Ovary (tissue), 9 donors: ENCODE data around the gene EXOSC10. TPM values are rescaled to one million over a fixed set of nuclear protein-coding genes. Genes with fewer than 3 reads are reported as not detected.
"Not testable (repeated sequence)": the region's sequence is repeated elsewhere in the genome, so short reads cannot be mapped to it uniquely, and the experiment has no call there.

Experiments used
- DNase-seq, 5 donors: peaks; one replicate each; pipeline ENCODE4 v3.0.0-alpha.2; 2019 to 2020
- H3K27ac ChIP-seq, 2 donors: fragments of 200-600 bp; one replicate each; pipeline versions ENCODE4 v1.5.1 to v1.8.0; 2019 to 2022
- H3K27me3 ChIP-seq: fragments of 200-600 bp; one replicate; pipeline ENCODE4 v1.8.0; 2022
- H3K36me3 ChIP-seq: fragments of 200-600 bp; sonication (generic); one replicate; pipeline ENCODE4 v1.5.1; 2019
- H3K4me1 ChIP-seq: one replicate; pipeline ENCODE4 v1.8.1; 2013; ENCODE audit warnings: mild to moderate bottlenecking, moderate library complexity; ENCODE audit not compliant: insufficient read depth
- H3K4me3 ChIP-seq: fragments of 200-600 bp; sonication (generic); one replicate; pipeline ENCODE4 v1.5.1; 2017
- H3K9me3 ChIP-seq, 2 donors: fragments of 200-600 bp in 1 of 2; sonication (generic) in 1 of 2; one replicate each; pipeline versions ENCODE4 v1.5.1 to v1.8.1; 2013 to 2019; ENCODE audit warnings: mild to moderate bottlenecking in 1 of 2, moderate library complexity in 1 of 2
- EP300 ChIP-seq: sonication (generic); formaldehyde crosslinking; IDR thresholded peaks from one replicate; pipeline ENCODE4 v1.6.1; 2017; ENCODE audit warnings: antibody characterized with exemption
- POLR2A ChIP-seq: fragments of 450-650 bp; IDR thresholded peaks from one replicate; pipeline ENCODE4 v1.6.1; 2017; ENCODE audit warnings: antibody characterized with exemption, mild to moderate bottlenecking, moderate library complexity
- WGBS, 3 donors: extraction: QIAGEN DNeasy Blood & Tissue Kit in 1 of 3; methylation state at CpG; one replicate each; pipeline versions ENCODE4 v1.1.5 to v1.1.7; 2013 to 2017; 5-methylcytosine and 5-hydroxymethylcytosine counted together
- intact Hi-C, 4 donors: fragments of 100-400 bp; cut with DNase I; formaldehyde crosslinking; loops; one replicate each; pipeline versions ENCODE4 v1.11.0 to v1.15.1; 2022 to 2023
- polyA plus RNA-seq, 2 donors: library from polyadenylated mRNA; stranded (reverse); fragments of 200-250 nt in 1 of 2; fragments of 350-450 nt in 1 of 2; fragmentation: Illumina TruSeq in 1 of 2; extraction: RNeasy Lipid Tissue Mini Kit (QIAGEN cat#74804) in 1 of 2; gene quantifications; one replicate each; pipeline ENCODE4 v1.2.3, GENCODE V29; 2013 to 2014
- total RNA-seq, 7 donors: library from RNA; depleted of rRNA in 2 of 7; stranded (reverse); fragments of >200 nt in 2 of 7; fragmentation: NEBNext Ultra II Directional in 3 of 7; extraction: Animal tissue kit (Norgen Biotek cat#: 25700) in 3 of 7; gene quantifications; one replicate each; pipeline versions ENCODE4 v1.1.0 to v1.2.4, GENCODE V29; 2016 to 2023
- TF ChIP-seq, protein P1 (sequence below), 3 donors: fragments of 450-650 bp in 2 of 3; fragments of 200-600 bp in 1 of 3; IDR thresholded peaks; one replicate each; pipeline versions ENCODE4 v1.5.1 to v1.8.0; 2016 to 2022; ENCODE audit warnings: antibody characterized with exemption in 3 of 3, mild to moderate bottlenecking in 1 of 3
- donor health status: DM: no; HTN: no; CAD: no; lungs with moderate emphysema.
- donor health status: DM: no; HTN: no; CAD: no.
- donor health status: Bipolar disorder and iron deficiency.
- donor health status: DM: yes; HTN: yes; CAD: no.
- donor health status: DM: no; HTN: no; CAD: no.
- donor health status: DM: yes; HTN: yes; CAD: no.

The EXOSC10 gene
- total and polyA plus RNA-seq, 9 donors, result 36.1 to 60.5 (median 48.6) TPM

DNA sequence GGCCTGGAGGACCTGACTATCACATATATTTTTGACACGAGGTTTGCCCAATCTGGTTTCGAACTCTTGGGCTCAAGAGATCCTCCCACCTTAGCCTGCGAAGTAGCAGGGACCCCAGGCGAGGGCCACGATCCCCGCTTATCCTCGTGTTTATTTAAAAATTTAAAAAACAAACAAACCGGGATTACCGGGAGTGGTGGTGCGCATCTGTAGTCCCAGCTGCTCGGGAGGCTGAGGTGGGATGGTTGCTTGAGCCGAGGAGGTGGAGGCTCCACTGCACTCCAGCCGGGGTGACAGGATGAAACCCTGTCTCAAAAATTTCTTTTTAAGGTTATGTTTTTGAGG lies 452 bp upstream of the EXOSC10 start:
- H3K9me3 ChIP-seq, result no peaks in the 10 kb centered on the region
- no peaks in the 10 kb centered on the region for H3K36me3 ChIP-seq
- no peak for DNase-seq
- intact Hi-C loops, result no loop called here
- no peaks in the 10 kb centered on the region for H3K27me3 ChIP-seq
- H3K4me3 ChIP-seq, result peak overlapping the region; percentile 87
- TF ChIP-seq, protein P1, sequence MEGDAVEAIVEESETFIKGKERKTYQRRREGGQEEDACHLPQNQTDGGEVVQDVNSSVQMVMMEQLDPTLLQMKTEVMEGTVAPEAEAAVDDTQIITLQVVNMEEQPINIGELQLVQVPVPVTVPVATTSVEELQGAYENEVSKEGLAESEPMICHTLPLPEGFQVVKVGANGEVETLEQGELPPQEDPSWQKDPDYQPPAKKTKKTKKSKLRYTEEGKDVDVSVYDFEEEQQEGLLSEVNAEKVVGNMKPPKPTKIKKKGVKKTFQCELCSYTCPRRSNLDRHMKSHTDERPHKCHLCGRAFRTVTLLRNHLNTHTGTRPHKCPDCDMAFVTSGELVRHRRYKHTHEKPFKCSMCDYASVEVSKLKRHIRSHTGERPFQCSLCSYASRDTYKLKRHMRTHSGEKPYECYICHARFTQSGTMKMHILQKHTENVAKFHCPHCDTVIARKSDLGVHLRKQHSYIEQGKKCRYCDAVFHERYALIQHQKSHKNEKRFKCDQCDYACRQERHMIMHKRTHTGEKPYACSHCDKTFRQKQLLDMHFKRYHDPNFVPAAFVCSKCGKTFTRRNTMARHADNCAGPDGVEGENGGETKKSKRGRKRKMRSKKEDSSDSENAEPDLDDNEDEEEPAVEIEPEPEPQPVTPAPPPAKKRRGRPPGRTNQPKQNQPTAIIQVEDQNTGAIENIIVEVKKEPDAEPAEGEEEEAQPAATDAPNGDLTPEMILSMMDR (IDR thresholded peaks at IDR 0.05), result no peak
- TF ChIP-seq POLR2A (no peak), EP300 (no peak)
- H3K4me1 ChIP-seq, result peaks cover 4% of the 10 kb centered on the region
- 15 to 51% (median 19%) methylated on average over 13 of the region's 13 CpGs for WGBS, 3 donors
- H3K27ac ChIP-seq, result no peak overlapping the region

DNA sequence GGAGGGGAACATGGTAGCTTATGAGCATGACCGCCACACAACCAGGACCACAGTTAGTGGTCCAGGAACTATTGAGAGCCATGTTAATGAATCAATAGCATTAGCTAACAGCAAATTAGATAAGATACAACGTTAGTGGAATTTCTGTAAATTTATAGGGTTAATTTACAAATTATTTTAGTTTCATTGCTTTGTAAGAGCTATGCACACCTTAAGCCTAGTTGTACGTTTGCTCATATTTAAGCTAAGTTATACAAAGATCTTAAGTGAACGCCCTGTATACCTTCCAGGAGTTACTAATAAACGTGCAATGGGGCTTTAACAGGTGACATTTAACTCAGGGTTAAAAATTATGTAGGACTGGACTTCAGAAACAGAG lies 749 bp downstream of the EXOSC10 start:
- intact Hi-C loops, result loop anchor here in 1 of 4 donors (5.0 kb wide), 1 partner anchor 927 kb away; no protein-coding TSS in a partner anchor
- TF ChIP-seq, protein P1 (IDR thresholded peaks at IDR 0.05), result no peak
- TF ChIP-seq POLR2A (no peak), EP300 (no peak)
- Histone ChIP-seq H3K9me3 (no peaks in the 10 kb centered on the region), H3K27ac (no peak overlapping the region), H3K27me3 (no peaks in the 10 kb centered on the region), H3K4me3 (peak overlapping the region; percentile 87), H3K36me3 (no peaks in the 10 kb centered on the region), H3K4me1 (peaks cover 4% of the 10 kb centered on the region)
- DNase-seq, result no peak
- WGBS, 3 donors, result 11 to 15% (median 14%) methylated on average over 5 of the region's 5 CpGs

DNA sequence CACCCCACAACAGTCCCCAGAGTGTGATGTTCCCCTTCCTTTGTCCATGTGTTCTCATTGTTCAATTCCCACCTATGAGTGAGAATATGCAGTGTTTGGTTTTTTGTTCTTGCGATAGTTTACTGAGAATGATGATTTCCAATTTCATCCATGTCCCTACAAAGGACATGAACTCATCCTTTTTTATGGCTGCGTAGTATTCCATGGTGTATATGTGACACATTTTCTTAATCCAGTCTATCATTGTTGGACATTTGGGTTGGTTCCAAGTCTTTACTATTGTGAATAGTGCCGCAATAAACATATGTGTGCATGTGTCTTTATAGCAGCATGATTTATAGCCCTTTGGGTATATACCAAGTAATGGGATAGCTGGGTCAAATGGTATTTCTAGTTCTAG lies 15.9 kb downstream of the EXOSC10 start:
- DNase-seq, H3K4me1 ChIP-seq, H3K27ac ChIP-seq, H3K4me3 ChIP-seq, H3K36me3 ChIP-seq, H3K9me3 ChIP-seq, H3K27me3 ChIP-seq: not testable (repeated sequence)
- intact Hi-C loops, result loop anchor here in 1 of 4 donors (10.0 kb wide), 1 partner anchor 471 kb away; no protein-coding TSS in a partner anchor
- WGBS, 3 donors, result 89 to 100% (median 98%) methylated on average over 2 to 3 of the region's 3 CpGs

DNA sequence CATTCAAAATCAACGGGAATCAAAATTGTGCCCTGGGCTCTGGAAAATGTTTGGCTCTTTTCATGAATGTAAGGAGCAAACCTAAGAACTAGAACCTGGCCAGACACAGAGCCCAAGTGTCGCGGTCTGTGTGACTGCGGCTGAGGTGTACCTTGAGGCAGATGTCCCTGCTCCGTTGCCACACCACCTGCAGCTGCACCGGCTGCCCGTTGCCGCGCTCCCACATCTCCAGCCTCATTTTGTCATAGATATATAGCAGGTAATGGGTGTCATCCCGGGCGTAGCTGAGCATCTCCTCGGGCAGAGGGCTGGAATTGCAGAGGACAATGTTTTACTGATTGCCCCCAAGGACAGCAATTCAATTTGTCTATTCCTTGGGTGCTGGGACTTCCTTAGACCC lies 18.7 kb downstream of the EXOSC10 start:
- H3K36me3 ChIP-seq, result no peaks in the 10 kb centered on the region
- DNase-seq, result no peak
- 82 to 89% (median 87%) methylated on average over 12 of the region's 12 CpGs for WGBS, 3 donors

DNA sequence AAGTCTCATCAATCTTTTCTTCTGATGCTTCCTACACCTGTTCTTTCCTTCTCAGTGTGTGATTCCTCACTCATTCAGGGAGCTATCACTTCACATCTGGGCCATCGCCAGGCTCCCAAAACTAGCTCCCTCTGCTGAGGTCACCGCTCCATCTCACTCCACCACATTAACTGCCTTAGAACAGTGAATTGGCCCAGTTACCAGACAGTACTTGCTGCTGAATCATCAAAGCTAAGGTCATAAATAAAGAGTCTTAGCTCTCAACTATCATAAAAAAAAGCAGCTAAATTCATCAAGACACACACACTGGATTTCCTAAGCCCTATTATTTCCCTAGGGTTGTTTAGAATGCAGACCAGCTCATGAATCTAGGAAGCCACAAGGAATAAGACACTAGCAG lies 21.0 kb downstream of the EXOSC10 start:
- Histone ChIP-seq H3K27ac (no peak overlapping the region), H3K36me3 (no peaks in the 10 kb centered on the region), H3K4me1 (no peaks in the 10 kb centered on the region), H3K27me3 (no peaks in the 10 kb centered on the region), H3K4me3 (no peak overlapping the region), H3K9me3 (no peaks in the 10 kb centered on the region)
- intact Hi-C loops, result no loop called here
- no peak for DNase-seq
- TF ChIP-seq EP300 (no peak), POLR2A (no peak)
- TF ChIP-seq, protein P1 (IDR thresholded peaks at IDR 0.05), result no peak
- 79 to 96% (median 91%) methylated on average over 2 of the region's 2 CpGs for WGBS, 3 donors

More for the DNA sequence above, 18.7 kb downstream of the EXOSC10 start:
- no peak overlapping the region for H3K4me3 ChIP-seq
- H3K9me3 ChIP-seq, result no peaks in the 10 kb centered on the region
- TF ChIP-seq EP300 (no peak), POLR2A (no peak)
- TF ChIP-seq, protein P1 (IDR thresholded peaks at IDR 0.05), result no peak
- intact Hi-C loops, result loop anchor here in 1 of 4 donors (10.0 kb wide), 1 partner anchor 474 kb away; no protein-coding TSS in a partner anchor
- H3K27ac ChIP-seq, result no peak overlapping the region
- H3K27me3 ChIP-seq, result no peaks in the 10 kb centered on the region
- H3K4me1 ChIP-seq, result no peaks in the 10 kb centered on the region

DNA sequence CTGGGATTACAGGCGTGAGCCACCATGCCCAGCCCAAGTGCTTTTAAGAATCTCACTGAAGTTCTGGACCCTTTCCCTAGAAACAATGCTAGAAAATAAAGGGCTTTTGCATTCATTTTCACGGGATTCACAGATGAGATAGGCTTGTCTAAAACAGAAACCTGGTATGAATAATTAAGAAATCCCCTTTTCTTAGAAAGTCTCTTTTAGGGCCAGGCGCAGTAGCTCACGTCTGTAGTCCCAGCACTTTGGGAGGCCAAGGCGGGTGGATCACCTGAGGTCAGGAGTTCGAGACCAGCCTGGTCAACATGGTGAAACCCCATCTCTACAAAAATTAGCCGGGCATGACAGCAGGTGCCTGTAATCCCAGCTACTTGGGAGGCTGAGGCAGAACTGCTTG lies 26.3 kb downstream of the EXOSC10 start:
- H3K27ac ChIP-seq, H3K36me3 ChIP-seq, H3K9me3 ChIP-seq, intact Hi-C loops, H3K27me3 ChIP-seq, H3K4me3 ChIP-seq, H3K4me1 ChIP-seq: not testable (repeated sequence)
- peak in 1 of 5 donors; percentile 3 for DNase-seq
- 90 to 93% (median 92%) methylated on average over 7 of the region's 7 CpGs for WGBS, 3 donors
